HepG2 (cell line): ENCODE data around the gene SPG7. TPM values are rescaled to one million over a fixed set of nuclear protein-coding genes. Genes with fewer than 3 reads are reported as not detected.

Source experiments
- ARID5B ChIP-seq: IDR thresholded peaks from 2 replicates; pipeline ENCODE4 v1.4.0; 2020; ENCODE audit warnings: mild to moderate bottlenecking, missing genetic modification reagents
- ETV5 ChIP-seq: IDR thresholded peaks from 2 replicates; pipeline ENCODE4 v1.6.1; 2018; ENCODE audit warnings: missing biosample characterization, missing genetic modification reagents, inconsistent platforms, borderline replicate concordance
- HOXA7 ChIP-seq: sonication (generic); formaldehyde crosslinking; IDR thresholded peaks from 2 replicates; pipeline ENCODE4 v1.8.1; 2022; ENCODE audit warnings: mild to moderate bottlenecking, missing genetic modification reagents, moderate library complexity
- MIER3 ChIP-seq: IDR thresholded peaks from 2 replicates; pipeline ENCODE4 v1.6.1; 2016; ENCODE audit warnings: missing compliant biosample characterization, borderline replicate concordance
- PHF20 ChIP-seq: sonication (generic); formaldehyde crosslinking; IDR thresholded peaks from 2 replicates; pipeline ENCODE4 v1.5.0; 2020; ENCODE audit warnings: mild to moderate bottlenecking, missing genetic modification reagents
- RAD21 ChIP-seq: fragments of 450-650 bp; formaldehyde crosslinking; IDR thresholded peaks from 2 replicates; pipeline ENCODE4 v1.5.0; 2020; ENCODE audit warnings: mild to moderate bottlenecking
- RXRA ChIP-seq: sonication (generic); formaldehyde crosslinking; IDR thresholded peaks from 2 replicates; pipeline ENCODE4 v1.5.1; 2020; ENCODE audit warnings: missing genetic modification reagents
- TFDP2 ChIP-seq: sonication (generic); formaldehyde crosslinking; IDR thresholded peaks from 2 replicates; pipeline ENCODE4 v1.4.0; 2020; ENCODE audit warnings: missing genetic modification reagents
- ZFP90 ChIP-seq: sonication (generic); formaldehyde crosslinking; IDR thresholded peaks from 2 replicates; pipeline ENCODE4 v1.8.0; 2022; ENCODE audit warnings: missing genetic modification reagents, mild to moderate bottlenecking, inconsistent platforms, borderline replicate concordance
- ZFP91 ChIP-seq: sonication (generic); formaldehyde crosslinking; IDR thresholded peaks from 2 replicates; pipeline ENCODE4 v1.9.0; 2022; ENCODE audit warnings: missing genetic modification reagents, mild to moderate bottlenecking, borderline replicate concordance
- ZNF563 ChIP-seq: sonication (generic); formaldehyde crosslinking; IDR thresholded peaks from 2 replicates; pipeline ENCODE4 v1.8.0; 2022; ENCODE audit warnings: mild to moderate bottlenecking, moderate library complexity, missing genetic modification reagents
- ZNF609 ChIP-seq: sonication (generic); formaldehyde crosslinking; IDR thresholded peaks from 2 replicates; pipeline ENCODE4 v1.4.0; 2020; ENCODE audit warnings: mild to moderate bottlenecking, missing genetic modification reagents, borderline replicate concordance
- ZNF891 ChIP-seq: sonication (generic); formaldehyde crosslinking; IDR thresholded peaks from 2 replicates; pipeline ENCODE4 v1.5.0; 2020; ENCODE audit warnings: mild to moderate bottlenecking, missing genetic modification reagents
- polyA plus RNA-seq, 8 experiments: library from polyadenylated mRNA; depleted of rRNA in 3 of 8; stranded (reverse) in 7 of 8; unstranded in 1 of 8; fragments of >200 nt; fragmentation: Illumina TruSeq in 4 of 8; extraction: Trizol in 4 of 8; gene quantifications; 2 replicates each; pipeline versions ENCODE4 v1.2.1 to v1.2.3, GENCODE V29; 2011 to 2016; ENCODE audit warnings: low read depth in 4 of 8, missing spikeins in 1 of 8, mixed read lengths in 1 of 8; ENCODE audit not compliant: insufficient read depth in 1 of 8
- total RNA-seq, 5 experiments: library from RNA; depleted of rRNA; stranded (reverse); fragments of >200 nt; fragmentation: Illumina TruSeq; extraction: Trizol; gene quantifications; 2 replicates each; pipeline ENCODE4 v1.2.3, GENCODE V29; 2016; ENCODE audit warnings: low read depth in 1 of 5
- TF ChIP-seq, protein P1 (sequence below): sonication (generic); formaldehyde crosslinking; IDR thresholded peaks from 2 replicates; pipeline ENCODE4 v1.5.1; 2020; ENCODE audit warnings: mild to moderate bottlenecking, missing genetic modification reagents, moderate library complexity

The SPG7 gene
- total and polyA plus RNA-seq, 2 of the 13 experiments (the other 11 are each of a cell fraction or from before 2014, with no cell fraction given): 66.0 to 136 TPM

DNA sequence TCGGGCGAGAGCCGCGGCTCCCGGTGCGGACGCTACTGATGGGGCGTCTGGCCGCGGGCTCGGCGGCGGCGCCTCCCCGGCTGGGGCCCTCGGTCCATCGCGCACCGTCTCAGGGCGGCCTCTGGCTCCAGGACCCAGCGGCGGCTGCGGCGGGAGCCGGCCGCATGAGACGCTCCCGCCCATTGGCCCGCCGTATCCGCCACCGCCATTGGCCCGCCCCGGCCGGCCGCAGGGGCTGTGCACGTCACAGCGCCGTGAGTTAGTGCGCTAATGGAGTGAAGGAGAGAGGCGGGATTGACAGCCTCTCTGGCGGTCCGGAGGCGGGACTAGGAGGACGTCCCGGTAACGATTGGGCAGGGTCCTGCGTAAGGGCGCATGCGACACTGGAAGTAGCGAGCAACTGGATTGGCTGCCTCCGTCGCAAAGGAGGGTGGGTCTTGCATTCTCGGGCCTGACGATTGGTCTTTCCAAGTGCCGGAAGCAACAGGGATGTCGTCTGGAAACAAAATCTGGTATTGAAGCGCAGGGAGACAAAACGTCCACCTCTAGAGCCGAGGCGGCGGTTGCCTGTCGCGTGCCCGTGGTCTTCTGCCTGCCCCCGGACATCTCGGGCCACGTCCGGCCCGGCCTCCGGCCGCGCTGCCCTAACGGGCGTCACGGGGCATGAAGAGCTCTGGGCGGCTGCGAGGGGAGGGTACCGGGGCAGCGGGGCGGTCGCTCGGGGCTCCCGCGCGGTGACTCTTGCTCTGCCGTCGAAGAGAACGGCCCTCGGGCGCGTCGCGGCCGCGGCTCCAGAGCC lies 17.6 kb upstream of the SPG7 start, which contains the start of gene ANKRD11 (continued):
- peak; percentile 88; the same call in 1 of the 2 replicates for TF ChIP-seq ZFP91
- TF ChIP-seq, protein P1, sequence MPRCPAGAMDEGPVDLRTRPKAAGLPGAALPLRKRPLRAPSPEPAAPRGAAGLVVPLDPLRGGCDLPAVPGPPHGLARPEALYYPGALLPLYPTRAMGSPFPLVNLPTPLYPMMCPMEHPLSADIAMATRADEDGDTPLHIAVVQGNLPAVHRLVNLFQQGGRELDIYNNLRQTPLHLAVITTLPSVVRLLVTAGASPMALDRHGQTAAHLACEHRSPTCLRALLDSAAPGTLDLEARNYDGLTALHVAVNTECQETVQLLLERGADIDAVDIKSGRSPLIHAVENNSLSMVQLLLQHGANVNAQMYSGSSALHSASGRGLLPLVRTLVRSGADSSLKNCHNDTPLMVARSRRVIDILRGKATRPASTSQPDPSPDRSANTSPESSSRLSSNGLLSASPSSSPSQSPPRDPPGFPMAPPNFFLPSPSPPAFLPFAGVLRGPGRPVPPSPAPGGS: peak; percentile 33; the same call in 1 of the 2 replicates
- peak; percentile 86 for TF ChIP-seq PHF20 (CRISPR knock-in tag)
- TF ChIP-seq ZNF563 (CRISPR knock-in tag): peak; percentile 85; the same call in 1 of the 2 replicates
- TF ChIP-seq ARID5B (CRISPR knock-in tag): no peak; the same call in 1 of the 2 replicates
- TF ChIP-seq HOXA7: no peak
- TF ChIP-seq ZNF891 (CRISPR knock-in tag): peak; percentile 53; the same call in 1 of the 2 replicates
- peak; percentile 80 for TF ChIP-seq TFDP2
- peak; percentile 50; the same call in 1 of the 2 replicates for TF ChIP-seq ZNF609 (CRISPR knock-in tag)
- TF ChIP-seq RXRA (CRISPR knock-in tag): peak; percentile 76
- peak; percentile 19 for TF ChIP-seq MIER3 (CRISPR knock-in tag)
- peak; percentile 88 for TF ChIP-seq RAD21
- TF ChIP-seq ZFP90 (CRISPR knock-in tag): peak; percentile 61; the same call in 1 of the 2 replicates
- 0 out of 2 replicates have a peak, but pooled peaks have one; percentile 12 for TF ChIP-seq ETV5 (CRISPR knock-in tag)
